ENCODE results near the gene CCNG2. TPM values are rescaled to one million over a fixed set of nuclear protein-coding genes. Genes with fewer than 3 reads are reported as not detected.

The CCNG2 gene
- total RNA-seq, 4 donors from 2014 or later, result 21.0 to 36.7 (median 27.9) TPM

GRCh38 chr4:77157859-77158486, 966 bp downstream of the CCNG2 start:
- Histone ChIP-seq H3K4me3 (peak overlapping the region; percentile 61 to 84 (median 80)), H3K9me3 (no peaks in the 10 kb centered on the region), H3K36me3 (peaks cover 0 to 34% (median 0%) of the 10 kb centered on the region in 3 donors), H3K27me3 (no peaks in the 10 kb centered on the region), H3K4me1 (peaks cover 0 to 47% (median 8%) of the 10 kb centered on the region in 4 donors), H3K27ac (peak overlapping the region; percentile 96 to 99 (median 96))
- WGBS, 2 donors, result 1% methylated on average over 16 to 21 of the region's 53 CpGs
- peak; percentile 86 to 94 for TF ChIP-seq EP300 (IDR thresholded peaks at IDR 0.05)
- TF ChIP-seq CTCF (IDR thresholded peaks at IDR 0.05), result peak in 2 of 5 experiments; percentile 11 to 38
- peak; percentile 44 to 76 for TF ChIP-seq POLR2A (IDR thresholded peaks at IDR 0.05)
- peak; percentile 79 to 83 for DNase-seq (ENCODE audit: low spot score in 2 of 2)

- peak overlapping the region; percentile 96 to 99 (median 96) for H3K27ac ChIP-seq
- peaks cover 0 to 39% (median 0%) of the 10 kb centered on the region in 3 donors for H3K36me3 ChIP-seq
- H3K4me3 ChIP-seq, result peak overlapping the region; percentile 61 to 84 (median 80)
- TF ChIP-seq CTCF (IDR thresholded peaks at IDR 0.05), result peak in 1 of 5 experiments; percentile 9
- no peak for TF ChIP-seq EP300 (IDR thresholded peaks at IDR 0.05)
- TF ChIP-seq POLR2A (IDR thresholded peaks at IDR 0.05), result no peak
- 3 to 4% methylated on average over 6 of the region's 6 CpGs for WGBS, 2 donors
- H3K4me1 ChIP-seq, result peaks cover 0 to 52% (median 8%) of the 10 kb centered on the region in 4 donors
- peak in 1 of 2 donors; percentile 22 for DNase-seq (ENCODE audit: low spot score in 2 of 2)
- no peaks in the 10 kb centered on the region for H3K27me3 ChIP-seq
- no peaks in the 10 kb centered on the region for H3K9me3 ChIP-seq
Measured at GRCh38 chr4:77158487-77158861, 1.5 kb downstream of the CCNG2 start.

- no peak for DNase-seq (ENCODE audit: low spot score in 2 of 2)
- Histone ChIP-seq H3K27me3 (no peaks in the 10 kb centered on the region), H3K9me3 (no peaks in the 10 kb centered on the region), H3K4me3 (no peak overlapping the region), H3K36me3 (peaks cover 0 to 53% (median 0%) of the 10 kb centered on the region in 3 donors), H3K27ac (peak overlapping the region in 2 of 4 donors; percentile 97 to 99), H3K4me1 (peaks cover 0 to 54% (median 8%) of the 10 kb centered on the region in 4 donors)
- no peak for TF ChIP-seq CTCF (IDR thresholded peaks at IDR 0.05)
- WGBS, 2 donors, result 42 to 43% methylated on average over 3 of the region's 3 CpGs
Measured at GRCh38 chr4:77159806-77160205, 2.8 kb downstream of the CCNG2 start.

GRCh38 chr4:77163641-77164040, 6.6 kb downstream of the CCNG2 start:
- 41 to 46% methylated on average over 4 of the region's 4 CpGs for WGBS, 2 donors
- DNase-seq (ENCODE audit: low spot score in 2 of 2), result no peak
- TF ChIP-seq EP300 (IDR thresholded peaks at IDR 0.05) (no peak), POLR2A (IDR thresholded peaks at IDR 0.05) (no peak), CTCF (IDR thresholded peaks at IDR 0.05) (no peak)
- H3K4me3 ChIP-seq, result no peak overlapping the region
- no peak overlapping the region for H3K27ac ChIP-seq
- peaks cover 0 to 87% (median 0%) of the 10 kb centered on the region in 3 donors for H3K36me3 ChIP-seq
- H3K9me3 ChIP-seq, result no peaks in the 10 kb centered on the region
- H3K27me3 ChIP-seq, result no peaks in the 10 kb centered on the region
- peaks cover 0 to 35% (median 3%) of the 10 kb centered on the region in 4 donors for H3K4me1 ChIP-seq

GRCh38 chr4:77167173-77167572, 10.2 kb downstream of the CCNG2 start:
- 83 to 93% methylated on average over 1 of the region's 1 CpG for WGBS, 2 donors
- Histone ChIP-seq H3K36me3 (peaks cover 0 to 92% (median 0%) of the 10 kb centered on the region in 3 donors), H3K4me3 (no peak overlapping the region), H3K27me3 (no peaks in the 10 kb centered on the region), H3K9me3 (no peaks in the 10 kb centered on the region), H3K4me1 (peaks cover 0 to 18% (median 0%) of the 10 kb centered on the region in 4 donors), H3K27ac (no peak overlapping the region)
- TF ChIP-seq CTCF (IDR thresholded peaks at IDR 0.05) (no peak), POLR2A (IDR thresholded peaks at IDR 0.05) (no peak), EP300 (IDR thresholded peaks at IDR 0.05) (no peak)
- DNase-seq (ENCODE audit: low spot score in 2 of 2), result no peak

All from tibial nerve (tissue), 4 donors.